H1 (cell line): ENCODE measurements around the gene PSMB5. TPM values are rescaled to one million over a fixed set of nuclear protein-coding genes. Genes with fewer than 3 reads are reported as not detected.

Experiments used
- BACH1 ChIP-seq: IDR thresholded peaks from 2 replicates; pipeline ENCODE4 v1.6.1; 2012; ENCODE audit warnings: low read length, improper control_type of control experiment
- HDAC2 ChIP-seq, 2 experiments: fragments of 300-600 bp in 1 of 2; sonication (generic) in 1 of 2; IDR thresholded peaks; 2 replicates each; pipeline ENCODE4 v1.6.1; 2011 to 2012; ENCODE audit warnings: low read depth in 2 of 2, low read length in 2 of 2, mild to moderate bottlenecking in 2 of 2, moderate library complexity in 2 of 2, borderline replicate concordance in 1 of 2, inconsistent platforms in 1 of 2
- KDM1A ChIP-seq: fragments of 200-600, 300-600 bp; sonication (generic); IDR thresholded peaks from 2 replicates; pipeline ENCODE4 v1.7.1; 2016; ENCODE audit warnings: mild to moderate bottlenecking, low read length, borderline replicate concordance
- POLR2A ChIP-seq, 2 experiments: IDR thresholded peaks; 1 replicate in 1 of 2; 2 replicates in 1 of 2; pipeline ENCODE4 v1.6.1; 2011; ENCODE audit warnings: low read depth in 2 of 2, low read length in 2 of 2, mild to moderate bottlenecking in 2 of 2; ENCODE audit errors: control extremely low read depth in 1 of 2
- POLR2AphosphoS5 ChIP-seq: IDR thresholded peaks from 2 replicates; pipeline ENCODE4 v1.6.1; 2011; ENCODE audit warnings: low read depth, low read length
- RNF2 ChIP-seq: fragments of 200-900, 300-1000 bp; sonication (generic); IDR thresholded peaks from 2 replicates; pipeline ENCODE4 v1.7.1; 2016; ENCODE audit warnings: borderline replicate concordance, low read depth, mild to moderate bottlenecking, antibody characterized with exemption, low read length; ENCODE audit not compliant: poor library complexity, severe bottlenecking; ENCODE audit errors: missing control alignments
- TAF1 ChIP-seq: IDR thresholded peaks from 2 replicates; pipeline ENCODE4 v1.6.1; 2011; ENCODE audit warnings: mild to moderate bottlenecking, low read depth, low read length
- TEAD4 ChIP-seq: IDR thresholded peaks from 2 replicates; pipeline ENCODE4 v1.6.1; 2012; ENCODE audit warnings: low read depth, low read length, inconsistent platforms, mixed read lengths
- polyA plus RNA-seq, 7 experiments: library from polyadenylated mRNA; depleted of rRNA in 3 of 7; stranded (reverse) in 5 of 7; unstranded in 2 of 7; fragments of >200 nt in 5 of 7; fragments of 200-250 nt in 2 of 7; gene quantifications; 1 replicate in 5 of 7; 2 replicates in 1 of 7; 4 replicates in 1 of 7; pipeline versions ENCODE4 v1.2.1 to v1.2.3, GENCODE V29; 2011 to 2013; ENCODE audit warnings: missing spikeins in 2 of 7, mixed read lengths in 2 of 7
- total RNA-seq: library from RNA; stranded (reverse); fragmentation: NEBNext Ultra II Directional; extraction: Animal tissue kit (Norgen Biotek cat#: 25700); gene quantifications from 2 replicates; pipeline ENCODE4 v1.2.1, GENCODE V29; 2021
- TF ChIP-seq, protein P1 (sequence below): fragments of 300-600 bp; sonication (generic); IDR thresholded peaks from 2 replicates; pipeline ENCODE4 v1.7.1; 2012; ENCODE audit warnings: low read length, moderate library complexity, mild to moderate bottlenecking, inconsistent platforms; ENCODE audit not compliant: insufficient replicate concordance

The PSMB5 gene
- total and polyA plus RNA-seq, 2 of the 8 experiments (the other 6 are each of a cell fraction or from before 2014, with no cell fraction given): 254 to 510 TPM

DNA sequence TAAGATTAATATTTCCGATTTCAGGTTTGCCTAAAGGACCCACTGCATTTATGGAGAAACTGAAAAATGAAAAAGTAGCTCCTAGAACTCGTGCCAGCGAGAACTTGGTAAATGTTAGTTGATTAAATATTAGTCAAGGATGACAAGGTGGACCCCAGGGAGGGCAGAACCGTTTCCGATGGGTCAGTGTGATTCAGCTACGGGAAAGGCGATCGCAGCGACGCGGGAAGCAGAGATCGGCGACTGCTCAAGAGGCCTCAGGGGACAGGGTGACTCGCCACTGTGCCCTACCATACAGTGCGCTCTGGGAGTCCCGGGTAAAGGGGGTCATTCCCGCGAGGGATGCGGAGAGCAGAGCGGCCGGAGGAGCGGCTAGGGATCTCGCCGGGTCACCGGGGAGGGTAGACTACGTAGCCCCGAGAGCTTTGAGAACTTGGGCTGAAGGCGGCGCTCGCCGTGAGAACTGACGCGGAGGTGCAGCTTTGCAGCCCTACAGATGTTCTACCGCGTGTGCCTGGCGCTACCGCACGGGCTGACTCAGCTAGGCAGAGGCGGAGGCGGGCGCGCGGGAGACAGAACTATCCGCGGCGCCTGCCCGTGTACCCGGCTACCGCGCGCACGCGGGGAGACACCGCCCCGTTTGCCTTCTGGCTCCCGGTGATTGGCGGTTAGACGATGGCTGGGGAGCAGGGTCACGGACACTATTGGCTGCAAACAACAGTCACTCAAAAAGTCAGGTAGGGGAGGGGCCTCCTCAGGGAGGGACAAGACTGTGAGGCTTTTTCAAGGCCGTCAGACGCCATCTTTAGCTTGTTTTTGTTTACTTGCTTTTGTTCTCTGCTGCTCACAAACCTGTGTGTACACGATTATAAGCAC is 27.9 kb downstream of the PSMB5 start (continued):
- TF ChIP-seq, protein P1, sequence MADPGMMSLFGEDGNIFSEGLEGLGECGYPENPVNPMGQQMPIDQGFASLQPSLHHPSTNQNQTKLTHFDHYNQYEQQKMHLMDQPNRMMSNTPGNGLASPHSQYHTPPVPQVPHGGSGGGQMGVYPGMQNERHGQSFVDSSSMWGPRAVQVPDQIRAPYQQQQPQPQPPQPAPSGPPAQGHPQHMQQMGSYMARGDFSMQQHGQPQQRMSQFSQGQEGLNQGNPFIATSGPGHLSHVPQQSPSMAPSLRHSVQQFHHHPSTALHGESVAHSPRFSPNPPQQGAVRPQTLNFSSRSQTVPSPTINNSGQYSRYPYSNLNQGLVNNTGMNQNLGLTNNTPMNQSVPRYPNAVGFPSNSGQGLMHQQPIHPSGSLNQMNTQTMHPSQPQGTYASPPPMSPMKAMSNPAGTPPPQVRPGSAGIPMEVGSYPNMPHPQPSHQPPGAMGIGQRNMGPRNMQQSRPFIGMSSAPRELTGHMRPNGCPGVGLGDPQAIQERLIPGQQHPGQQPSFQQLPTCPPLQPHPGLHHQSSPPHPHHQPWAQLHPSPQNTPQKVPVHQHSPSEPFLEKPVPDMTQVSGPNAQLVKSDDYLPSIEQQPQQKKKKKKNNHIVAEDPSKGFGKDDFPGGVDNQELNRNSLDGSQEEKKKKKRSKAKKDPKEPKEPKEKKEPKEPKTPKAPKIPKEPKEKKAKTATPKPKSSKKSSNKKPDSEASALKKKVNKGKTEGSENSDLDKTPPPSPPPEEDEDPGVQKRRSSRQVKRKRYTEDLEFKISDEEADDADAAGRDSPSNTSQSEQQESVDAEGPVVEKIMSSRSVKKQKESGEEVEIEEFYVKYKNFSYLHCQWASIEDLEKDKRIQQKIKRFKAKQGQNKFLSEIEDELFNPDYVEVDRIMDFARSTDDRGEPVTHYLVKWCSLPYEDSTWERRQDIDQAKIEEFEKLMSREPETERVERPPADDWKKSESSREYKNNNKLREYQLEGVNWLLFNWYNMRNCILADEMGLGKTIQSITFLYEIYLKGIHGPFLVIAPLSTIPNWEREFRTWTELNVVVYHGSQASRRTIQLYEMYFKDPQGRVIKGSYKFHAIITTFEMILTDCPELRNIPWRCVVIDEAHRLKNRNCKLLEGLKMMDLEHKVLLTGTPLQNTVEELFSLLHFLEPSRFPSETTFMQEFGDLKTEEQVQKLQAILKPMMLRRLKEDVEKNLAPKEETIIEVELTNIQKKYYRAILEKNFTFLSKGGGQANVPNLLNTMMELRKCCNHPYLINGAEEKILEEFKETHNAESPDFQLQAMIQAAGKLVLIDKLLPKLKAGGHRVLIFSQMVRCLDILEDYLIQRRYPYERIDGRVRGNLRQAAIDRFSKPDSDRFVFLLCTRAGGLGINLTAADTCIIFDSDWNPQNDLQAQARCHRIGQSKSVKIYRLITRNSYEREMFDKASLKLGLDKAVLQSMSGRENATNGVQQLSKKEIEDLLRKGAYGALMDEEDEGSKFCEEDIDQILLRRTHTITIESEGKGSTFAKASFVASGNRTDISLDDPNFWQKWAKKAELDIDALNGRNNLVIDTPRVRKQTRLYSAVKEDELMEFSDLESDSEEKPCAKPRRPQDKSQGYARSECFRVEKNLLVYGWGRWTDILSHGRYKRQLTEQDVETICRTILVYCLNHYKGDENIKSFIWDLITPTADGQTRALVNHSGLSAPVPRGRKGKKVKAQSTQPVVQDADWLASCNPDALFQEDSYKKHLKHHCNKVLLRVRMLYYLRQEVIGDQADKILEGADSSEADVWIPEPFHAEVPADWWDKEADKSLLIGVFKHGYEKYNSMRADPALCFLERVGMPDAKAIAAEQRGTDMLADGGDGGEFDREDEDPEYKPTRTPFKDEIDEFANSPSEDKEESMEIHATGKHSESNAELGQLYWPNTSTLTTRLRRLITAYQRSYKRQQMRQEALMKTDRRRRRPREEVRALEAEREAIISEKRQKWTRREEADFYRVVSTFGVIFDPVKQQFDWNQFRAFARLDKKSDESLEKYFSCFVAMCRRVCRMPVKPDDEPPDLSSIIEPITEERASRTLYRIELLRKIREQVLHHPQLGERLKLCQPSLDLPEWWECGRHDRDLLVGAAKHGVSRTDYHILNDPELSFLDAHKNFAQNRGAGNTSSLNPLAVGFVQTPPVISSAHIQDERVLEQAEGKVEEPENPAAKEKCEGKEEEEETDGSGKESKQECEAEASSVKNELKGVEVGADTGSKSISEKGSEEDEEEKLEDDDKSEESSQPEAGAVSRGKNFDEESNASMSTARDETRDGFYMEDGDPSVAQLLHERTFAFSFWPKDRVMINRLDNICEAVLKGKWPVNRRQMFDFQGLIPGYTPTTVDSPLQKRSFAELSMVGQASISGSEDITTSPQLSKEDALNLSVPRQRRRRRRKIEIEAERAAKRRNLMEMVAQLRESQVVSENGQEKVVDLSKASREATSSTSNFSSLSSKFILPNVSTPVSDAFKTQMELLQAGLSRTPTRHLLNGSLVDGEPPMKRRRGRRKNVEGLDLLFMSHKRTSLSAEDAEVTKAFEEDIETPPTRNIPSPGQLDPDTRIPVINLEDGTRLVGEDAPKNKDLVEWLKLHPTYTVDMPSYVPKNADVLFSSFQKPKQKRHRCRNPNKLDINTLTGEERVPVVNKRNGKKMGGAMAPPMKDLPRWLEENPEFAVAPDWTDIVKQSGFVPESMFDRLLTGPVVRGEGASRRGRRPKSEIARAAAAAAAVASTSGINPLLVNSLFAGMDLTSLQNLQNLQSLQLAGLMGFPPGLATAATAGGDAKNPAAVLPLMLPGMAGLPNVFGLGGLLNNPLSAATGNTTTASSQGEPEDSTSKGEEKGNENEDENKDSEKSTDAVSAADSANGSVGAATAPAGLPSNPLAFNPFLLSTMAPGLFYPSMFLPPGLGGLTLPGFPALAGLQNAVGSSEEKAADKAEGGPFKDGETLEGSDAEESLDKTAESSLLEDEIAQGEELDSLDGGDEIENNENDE: no peak
- TF ChIP-seq RNF2 (no peak), KDM1A (peak; percentile 96; the same call in 1 of the 2 replicates), POLR2AphosphoS5 (peak; percentile 93), POLR2A (IDR thresholded peaks at IDR 0.05; ENCODE audit: control extremely low read depth in 1 of 2, low read depth in 2 of 2, low read length in 2 of 2) (peak; percentile 74 to 99), BACH1 (peak; percentile 85), TEAD4 (0 out of 2 replicates have a peak, but pooled peaks have one; percentile 23), TAF1 (peak; percentile 94), HDAC2 (IDR thresholded peaks at IDR 0.05; ENCODE audit: borderline replicate concordance in 1 of 2, low read depth in 2 of 2, low read length in 2 of 2) (peak in 1 of 2 experiments; percentile 85; a peak in 1 of 4 replicates)
